A549 (cell line): ENCODE data around the gene FAM234B. TPM values are rescaled to one million over a fixed set of nuclear protein-coding genes. Genes with fewer than 3 reads are reported as not detected.

Experiments
- ATAC-seq, 2 experiments: fragments of 200-7000 bp in 1 of 2; fragments of >200 bp in 1 of 2; cut with Nextera tagmentation in 1 of 2; cut with Tn5 transposase in 1 of 2; 3 replicates each; pipeline versions ENCODE4 v1.8.0 to v1.9.1; 2018 to 2020; ENCODE audit warnings: mild to moderate bottlenecking in 1 of 2, moderate library complexity in 1 of 2
- CTCF ChIA-PET: fragments of 300-600 bp; sonication (Branson Sonifier 250); formaldehyde crosslinking; extraction: SDS; loops from one replicate; lab custom pipeline; 2021; ENCODE audit warnings: antibody characterized with exemption, inconsistent platforms; lab: Yijun Ruan, JAX
- POLR2A ChIA-PET: fragments of 350-600 bp; formaldehyde crosslinking; extraction: SDS; loops from one replicate; lab custom pipeline; 2021; ENCODE audit warnings: antibody characterized with exemption, inconsistent platforms; lab: Yijun Ruan, JAX
- DNase-seq, 2 experiments: peaks; one replicate each; pipeline versions ENCODE4 v3.0.0 to v3.0.0-alpha.2; 2011 to 2016; ENCODE audit warnings: low read depth in 1 of 2, low spot score in 1 of 2
- FAIRE-seq: peaks from 2 replicates; lab custom pipeline; 2011; peaks lifted over from hg19 to GRCh38; lab: Jason Lieb, UNC
- H3K27ac ChIP-seq, 2 experiments: fragments of >200 bp; sonication (Bioruptor Twin); formaldehyde crosslinking; 3 replicates each; pipeline ENCODE4 v1.5.1; 2016 to 2017
- H3K4me1 ChIP-seq: fragments of >200 bp; sonication (Bioruptor Twin); formaldehyde crosslinking; 3 replicates; pipeline ENCODE4 v1.6.1; 2016
- H3K4me2 ChIP-seq: fragments of >200 bp; sonication (Bioruptor Twin); formaldehyde crosslinking; 3 replicates; pipeline ENCODE4 v1.6.1; 2016
- H3K4me3 ChIP-seq: fragments of >200 bp; sonication (Bioruptor Twin); formaldehyde crosslinking; 3 replicates; pipeline ENCODE4 v1.5.1; 2016
- H3K9me3 ChIP-seq: fragments of >200 bp; sonication (Bioruptor Twin); formaldehyde crosslinking; 3 replicates; pipeline ENCODE4 v1.6.1; 2016
- BHLHE40 ChIP-seq: IDR thresholded peaks from 2 replicates; pipeline ENCODE4 v1.6.1; 2012; ENCODE audit warnings: low read depth, low read length, inconsistent platforms
- CHD2 ChIP-seq: fragments of 150-350 bp; IDR thresholded peaks from 2 replicates; pipeline ENCODE4 v1.6.1; 2014; ENCODE audit warnings: low read length; ENCODE audit not compliant: partially characterized antibody
- CTCF ChIP-seq: fragments of >200 bp; sonication (Bioruptor Twin); formaldehyde crosslinking; IDR thresholded peaks from 3 replicates; pipeline ENCODE4 v1.5.1; 2016
- FOXS1 ChIP-seq: fragments of 250-450 bp; sonication (Bioruptor Pico); IDR thresholded peaks from 2 replicates; pipeline ENCODE4 v1.5.0; 2020; ENCODE audit warnings: mild to moderate bottlenecking, moderate library complexity
- GATA3 ChIP-seq: IDR thresholded peaks from 2 replicates; pipeline ENCODE4 v1.6.1; 2012; ENCODE audit warnings: borderline replicate concordance
- HOXB13 ChIP-seq: fragments of 250-450 bp; sonication (Bioruptor Pico); IDR thresholded peaks from 2 replicates; pipeline ENCODE4 v1.5.0; 2020; ENCODE audit warnings: low read depth, mild to moderate bottlenecking, moderate library complexity
- HOXB5 ChIP-seq: fragments of 250-450 bp; sonication (Bioruptor Pico); IDR thresholded peaks from 2 replicates; pipeline ENCODE4 v1.5.0; 2020; ENCODE audit warnings: mild to moderate bottlenecking, moderate library complexity
- JUN ChIP-seq, 2 experiments: fragments of >200 bp; sonication (Bioruptor Twin); formaldehyde crosslinking; IDR thresholded peaks; 2 replicates in 1 of 2; 3 replicates in 1 of 2; pipeline ENCODE4 v1.6.1; 2016 to 2017
- JUNB ChIP-seq: fragments of >200 bp; sonication (Bioruptor Twin); formaldehyde crosslinking; IDR thresholded peaks from 2 replicates; pipeline ENCODE4 v1.6.1; 2016
- NFE2L2 ChIP-seq: fragments of 150-350 bp; conservative IDR thresholded peaks from 2 replicates; pipeline ENCODE4 v1.6.1; 2014; ENCODE audit warnings: low read length
- POLR2A ChIP-seq: IDR thresholded peaks from 2 replicates; pipeline ENCODE4 v1.6.1; 2012; ENCODE audit warnings: mild to moderate bottlenecking, low read length
- RAD21 ChIP-seq, 2 experiments: fragments of >200 bp in 1 of 2; sonication (Bioruptor Twin) in 1 of 2; formaldehyde crosslinking in 1 of 2; IDR thresholded peaks in 1 of 2; conservative IDR thresholded peaks in 1 of 2; 2 replicates in 1 of 2; 3 replicates in 1 of 2; pipeline ENCODE4 v1.6.1; 2012 to 2018; ENCODE audit warnings: inconsistent platforms in 1 of 2
- RFX5 ChIP-seq: fragments of 450-650 bp; IDR thresholded peaks from 2 replicates; pipeline ENCODE4 v1.7.1; 2014; ENCODE audit warnings: antibody characterized with exemption, mild to moderate bottlenecking, moderate library complexity
- SMC3 ChIP-seq: fragments of >200 bp; sonication (Bioruptor Twin); formaldehyde crosslinking; IDR thresholded peaks from 3 replicates; pipeline ENCODE4 v1.6.1; 2018; ENCODE audit warnings: inconsistent platforms
- SREBF2 ChIP-seq: fragments of 450-650 bp; IDR thresholded peaks from 2 replicates; pipeline ENCODE4 v1.6.1; 2014; ENCODE audit warnings: mild to moderate bottlenecking, moderate library complexity
- ZC3H11A ChIP-seq: fragments of 450-650 bp; IDR thresholded peaks from 2 replicates; pipeline ENCODE4 v1.6.1; 2014; ENCODE audit warnings: antibody characterized with exemption, mild to moderate bottlenecking
- ZFP36 ChIP-seq: fragments of 450-650 bp; IDR thresholded peaks from 2 replicates; pipeline ENCODE4 v1.6.1; 2014; ENCODE audit warnings: borderline replicate concordance; ENCODE audit not compliant: partially characterized antibody
- ZNF302 ChIP-seq: fragments of 250-450 bp; sonication (Bioruptor Pico); IDR thresholded peaks from 2 replicates; pipeline ENCODE4 v1.9.0; 2021; ENCODE audit warnings: inconsistent platforms, mild to moderate bottlenecking, moderate library complexity
- ZSCAN20 ChIP-seq: fragments of 250-450 bp; sonication (Bioruptor Pico); IDR thresholded peaks from 2 replicates; pipeline ENCODE4 v1.8.0; 2022; ENCODE audit warnings: mild to moderate bottlenecking, moderate library complexity
- WGBS: methylation state at CpG from one replicate; pipeline ENCODE4 v1.1.6; 2017; ENCODE audit errors: missing lambda C conversion rate; 5-methylcytosine and 5-hydroxymethylcytosine counted together
- polyA plus RNA-seq, 4 experiments: library from polyadenylated mRNA; depleted of rRNA in 3 of 4; stranded (reverse); fragments of >200 nt; fragmentation: RNase III in 1 of 4; extraction: RNeasy Plus Mini Kit Qiagen cat#74134 plus additional on column Dnase treatment in 1 of 4; gene quantifications; 2 replicates in 3 of 4; 3 replicates in 1 of 4; pipeline ENCODE4 v1.2.3, GENCODE V29; 2011 to 2017
- TF ChIP-seq, protein P1 (sequence below): fragments of >200 bp; sonication (Bioruptor Twin); formaldehyde crosslinking; IDR thresholded peaks from 3 replicates; pipeline ENCODE4 v1.6.1; 2016
- TF ChIP-seq, protein P2 (sequence below): IDR thresholded peaks from 2 replicates; pipeline ENCODE4 v1.6.1; 2012
- TF ChIP-seq, protein P3 (sequence below): IDR thresholded peaks from 2 replicates; pipeline ENCODE4 v1.6.1; 2012; ENCODE audit warnings: low read depth, borderline replicate concordance
- TF ChIP-seq, protein P4 (sequence below): IDR thresholded peaks from 2 replicates; pipeline ENCODE4 v1.6.1; 2012
- TF ChIP-seq, protein P5 (sequence below): fragments of 200-600 bp; sonication (generic); IDR thresholded peaks from 2 replicates; pipeline ENCODE4 v1.6.1; 2016; ENCODE audit warnings: antibody characterized with exemption, mild to moderate bottlenecking, moderate library complexity

FAM234B gene
- polyA plus RNA-seq, 2 of the 4 experiments (the other 2 are of a cell fraction) = 2.6 to 7.5 TPM

- no peak overlapping the region for H3K4me2 ChIP-seq
- H3K4me1 ChIP-seq = no peaks in the 10 kb centered on the region
- ChIA-PET CTCF (interaction anchor here (0.6 to 9.1 kb wide), 31 partner anchors 9 to 1143 kb away, joined by 3 to 119 read pairs (median 5); partner anchors contain the start of gene FAM234B), POLR2A (no interaction called here)
- FAIRE-seq = peak; percentile 96
- ATAC-seq = peak; percentile 97 to 98
- peak; percentile 45 to 73 for DNase-seq
- no peak overlapping the region for H3K27ac ChIP-seq
- 48% methylated on average over 6 of the region's 6 CpGs for WGBS
- H3K9me3 ChIP-seq = no peaks in the 10 kb centered on the region
- TF ChIP-seq RAD21 (conservative IDR thresholded peaks at IDR 0.05 in 1 of 2, IDR thresholded peaks at IDR 0.05 in 1 of 2) (peak; percentile 71 to 86), ZNF302 (no peak), HOXB5 (CRISPR knock-in tag) (no peak), CHD2 (no peak), HOXB13 (CRISPR knock-in tag) (no peak), JUN (IDR thresholded peaks at IDR 0.05) (no peak), ZC3H11A (no peak), POLR2A (no peak), CTCF (peak; percentile 65), SMC3 (peak; percentile 70), BHLHE40 (no peak), ZSCAN20 (CRISPR knock-in tag) (no peak), JUNB (no peak), ZFP36 (no peak), NFE2L2 (no peak), FOXS1 (no peak), RFX5 (no peak), GATA3 (no peak), SREBF2 (no peak)
- TF ChIP-seq, protein P1, sequence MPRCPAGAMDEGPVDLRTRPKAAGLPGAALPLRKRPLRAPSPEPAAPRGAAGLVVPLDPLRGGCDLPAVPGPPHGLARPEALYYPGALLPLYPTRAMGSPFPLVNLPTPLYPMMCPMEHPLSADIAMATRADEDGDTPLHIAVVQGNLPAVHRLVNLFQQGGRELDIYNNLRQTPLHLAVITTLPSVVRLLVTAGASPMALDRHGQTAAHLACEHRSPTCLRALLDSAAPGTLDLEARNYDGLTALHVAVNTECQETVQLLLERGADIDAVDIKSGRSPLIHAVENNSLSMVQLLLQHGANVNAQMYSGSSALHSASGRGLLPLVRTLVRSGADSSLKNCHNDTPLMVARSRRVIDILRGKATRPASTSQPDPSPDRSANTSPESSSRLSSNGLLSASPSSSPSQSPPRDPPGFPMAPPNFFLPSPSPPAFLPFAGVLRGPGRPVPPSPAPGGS = no peak
- TF ChIP-seq, protein P2, sequence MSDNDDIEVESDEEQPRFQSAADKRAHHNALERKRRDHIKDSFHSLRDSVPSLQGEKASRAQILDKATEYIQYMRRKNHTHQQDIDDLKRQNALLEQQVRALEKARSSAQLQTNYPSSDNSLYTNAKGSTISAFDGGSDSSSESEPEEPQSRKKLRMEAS = no peak
- TF ChIP-seq, protein P3, sequence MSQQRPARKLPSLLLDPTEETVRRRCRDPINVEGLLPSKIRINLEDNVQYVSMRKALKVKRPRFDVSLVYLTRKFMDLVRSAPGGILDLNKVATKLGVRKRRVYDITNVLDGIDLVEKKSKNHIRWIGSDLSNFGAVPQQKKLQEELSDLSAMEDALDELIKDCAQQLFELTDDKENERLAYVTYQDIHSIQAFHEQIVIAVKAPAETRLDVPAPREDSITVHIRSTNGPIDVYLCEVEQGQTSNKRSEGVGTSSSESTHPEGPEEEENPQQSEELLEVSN = no peak
- TF ChIP-seq, protein P4, sequence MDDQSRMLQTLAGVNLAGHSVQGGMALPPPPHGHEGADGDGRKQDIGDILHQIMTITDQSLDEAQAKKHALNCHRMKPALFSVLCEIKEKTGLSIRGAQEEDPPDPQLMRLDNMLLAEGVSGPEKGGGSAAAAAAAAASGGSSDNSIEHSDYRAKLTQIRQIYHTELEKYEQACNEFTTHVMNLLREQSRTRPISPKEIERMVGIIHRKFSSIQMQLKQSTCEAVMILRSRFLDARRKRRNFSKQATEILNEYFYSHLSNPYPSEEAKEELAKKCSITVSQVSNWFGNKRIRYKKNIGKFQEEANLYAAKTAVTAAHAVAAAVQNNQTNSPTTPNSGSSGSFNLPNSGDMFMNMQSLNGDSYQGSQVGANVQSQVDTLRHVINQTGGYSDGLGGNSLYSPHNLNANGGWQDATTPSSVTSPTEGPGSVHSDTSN = no peak
- TF ChIP-seq, protein P5, sequence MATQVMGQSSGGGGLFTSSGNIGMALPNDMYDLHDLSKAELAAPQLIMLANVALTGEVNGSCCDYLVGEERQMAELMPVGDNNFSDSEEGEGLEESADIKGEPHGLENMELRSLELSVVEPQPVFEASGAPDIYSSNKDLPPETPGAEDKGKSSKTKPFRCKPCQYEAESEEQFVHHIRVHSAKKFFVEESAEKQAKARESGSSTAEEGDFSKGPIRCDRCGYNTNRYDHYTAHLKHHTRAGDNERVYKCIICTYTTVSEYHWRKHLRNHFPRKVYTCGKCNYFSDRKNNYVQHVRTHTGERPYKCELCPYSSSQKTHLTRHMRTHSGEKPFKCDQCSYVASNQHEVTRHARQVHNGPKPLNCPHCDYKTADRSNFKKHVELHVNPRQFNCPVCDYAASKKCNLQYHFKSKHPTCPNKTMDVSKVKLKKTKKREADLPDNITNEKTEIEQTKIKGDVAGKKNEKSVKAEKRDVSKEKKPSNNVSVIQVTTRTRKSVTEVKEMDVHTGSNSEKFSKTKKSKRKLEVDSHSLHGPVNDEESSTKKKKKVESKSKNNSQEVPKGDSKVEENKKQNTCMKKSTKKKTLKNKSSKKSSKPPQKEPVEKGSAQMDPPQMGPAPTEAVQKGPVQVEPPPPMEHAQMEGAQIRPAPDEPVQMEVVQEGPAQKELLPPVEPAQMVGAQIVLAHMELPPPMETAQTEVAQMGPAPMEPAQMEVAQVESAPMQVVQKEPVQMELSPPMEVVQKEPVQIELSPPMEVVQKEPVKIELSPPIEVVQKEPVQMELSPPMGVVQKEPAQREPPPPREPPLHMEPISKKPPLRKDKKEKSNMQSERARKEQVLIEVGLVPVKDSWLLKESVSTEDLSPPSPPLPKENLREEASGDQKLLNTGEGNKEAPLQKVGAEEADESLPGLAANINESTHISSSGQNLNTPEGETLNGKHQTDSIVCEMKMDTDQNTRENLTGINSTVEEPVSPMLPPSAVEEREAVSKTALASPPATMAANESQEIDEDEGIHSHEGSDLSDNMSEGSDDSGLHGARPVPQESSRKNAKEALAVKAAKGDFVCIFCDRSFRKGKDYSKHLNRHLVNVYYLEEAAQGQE = no peak
- H3K4me3 ChIP-seq = no peak overlapping the region
These were observed 20.2 kb upstream of the FAM234B start for GRCh38 chr12:13023811-13024530.
